ENCODE results near the gene VTN. TPM values are rescaled to one million over a fixed set of nuclear protein-coding genes. Genes with fewer than 3 reads are reported as not detected.

VTN gene
- total and polyA plus RNA-seq, 2 donors from 2014 or later, result 0.98 to 3.5 TPM

- H3K4me1 ChIP-seq (ENCODE audit: control insufficient read depth in 2 of 3, insufficient read depth in 2 of 3, low read depth in 1 of 3, low read length in 3 of 3), result no peaks in the 10 kb centered on the region
- intact Hi-C loops (cut with DNase I), result no loop called here
- no peak overlapping the region for H3K4me3 ChIP-seq (ENCODE audit: low read length in 3 of 3)
- TF ChIP-seq, protein P1, sequence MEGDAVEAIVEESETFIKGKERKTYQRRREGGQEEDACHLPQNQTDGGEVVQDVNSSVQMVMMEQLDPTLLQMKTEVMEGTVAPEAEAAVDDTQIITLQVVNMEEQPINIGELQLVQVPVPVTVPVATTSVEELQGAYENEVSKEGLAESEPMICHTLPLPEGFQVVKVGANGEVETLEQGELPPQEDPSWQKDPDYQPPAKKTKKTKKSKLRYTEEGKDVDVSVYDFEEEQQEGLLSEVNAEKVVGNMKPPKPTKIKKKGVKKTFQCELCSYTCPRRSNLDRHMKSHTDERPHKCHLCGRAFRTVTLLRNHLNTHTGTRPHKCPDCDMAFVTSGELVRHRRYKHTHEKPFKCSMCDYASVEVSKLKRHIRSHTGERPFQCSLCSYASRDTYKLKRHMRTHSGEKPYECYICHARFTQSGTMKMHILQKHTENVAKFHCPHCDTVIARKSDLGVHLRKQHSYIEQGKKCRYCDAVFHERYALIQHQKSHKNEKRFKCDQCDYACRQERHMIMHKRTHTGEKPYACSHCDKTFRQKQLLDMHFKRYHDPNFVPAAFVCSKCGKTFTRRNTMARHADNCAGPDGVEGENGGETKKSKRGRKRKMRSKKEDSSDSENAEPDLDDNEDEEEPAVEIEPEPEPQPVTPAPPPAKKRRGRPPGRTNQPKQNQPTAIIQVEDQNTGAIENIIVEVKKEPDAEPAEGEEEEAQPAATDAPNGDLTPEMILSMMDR (IDR thresholded peaks at IDR 0.05; ENCODE audit: borderline replicate concordance, extremely low read depth, insufficient read depth), result no peak
- H3K27me3 ChIP-seq (ENCODE audit: control insufficient read depth, insufficient read depth, low read length), result no peaks in the 10 kb centered on the region
- H3K36me3 ChIP-seq (ENCODE audit: control insufficient read depth in 2 of 3, insufficient read depth in 3 of 3, low read length in 3 of 3), result peaks cover 11 to 34% (median 14%) of the 10 kb centered on the region in 3 donors
- no peak overlapping the region for H3K27ac ChIP-seq (ENCODE audit: low read depth in 2 of 2, low read length in 2 of 2)
- no peaks in the 10 kb centered on the region for H3K9me3 ChIP-seq (ENCODE audit: control insufficient read depth in 2 of 3, insufficient read depth in 1 of 3, low read length in 3 of 3)
- FAIRE-seq, result no peak
- DNase-seq, result no peak
- H3K9ac ChIP-seq (ENCODE audit: low read length in 3 of 3), result no peak overlapping the region
Observed at GRCh38 chr17:28327031-28327607, 43.0 kb downstream of the VTN start.

DNA sequence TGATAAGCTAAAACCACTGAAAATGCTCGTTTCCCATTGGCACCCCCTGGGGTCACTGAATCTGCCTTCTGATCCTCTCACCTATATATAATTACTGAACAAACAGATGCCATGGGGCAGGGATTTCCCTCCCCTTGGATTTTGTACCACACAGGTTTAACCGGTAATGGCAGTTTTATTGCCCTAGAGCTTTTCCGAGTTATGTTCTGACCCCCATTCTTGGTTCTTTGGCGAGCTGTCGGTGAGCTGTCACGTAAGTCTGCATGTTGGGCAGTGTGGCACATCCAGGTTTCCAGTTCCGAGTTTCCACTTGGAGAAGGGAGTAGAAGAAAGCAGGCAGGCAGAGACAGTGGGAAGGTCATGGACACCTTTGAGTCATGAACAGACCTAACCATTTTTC is 44.0 kb downstream of the VTN start:
- Histone ChIP-seq H3K4me3 (ENCODE audit: low read length in 3 of 3) (no peak overlapping the region), H3K4me1 (ENCODE audit: control insufficient read depth in 2 of 3, insufficient read depth in 2 of 3, low read depth in 1 of 3, low read length in 3 of 3) (no peaks in the 10 kb centered on the region), H3K27me3 (ENCODE audit: control insufficient read depth, insufficient read depth, low read length) (no peaks in the 10 kb centered on the region), H3K9me3 (ENCODE audit: control insufficient read depth in 2 of 3, insufficient read depth in 1 of 3, low read length in 3 of 3) (no peaks in the 10 kb centered on the region), H3K36me3 (ENCODE audit: control insufficient read depth in 2 of 3, insufficient read depth in 3 of 3, low read length in 3 of 3) (peaks cover 10 to 28% (median 11%) of the 10 kb centered on the region in 3 donors), H3K9ac (ENCODE audit: low read length in 3 of 3) (no peak overlapping the region), H3K27ac (ENCODE audit: low read depth in 2 of 2, low read length in 2 of 2) (no peak overlapping the region)
- TF ChIP-seq, protein P1 (IDR thresholded peaks at IDR 0.05; ENCODE audit: borderline replicate concordance, extremely low read depth, insufficient read depth), result no peak
- intact Hi-C loops (cut with DNase I), result no loop called here
- FAIRE-seq (no peak), DNase-seq (no peak)

DNA sequence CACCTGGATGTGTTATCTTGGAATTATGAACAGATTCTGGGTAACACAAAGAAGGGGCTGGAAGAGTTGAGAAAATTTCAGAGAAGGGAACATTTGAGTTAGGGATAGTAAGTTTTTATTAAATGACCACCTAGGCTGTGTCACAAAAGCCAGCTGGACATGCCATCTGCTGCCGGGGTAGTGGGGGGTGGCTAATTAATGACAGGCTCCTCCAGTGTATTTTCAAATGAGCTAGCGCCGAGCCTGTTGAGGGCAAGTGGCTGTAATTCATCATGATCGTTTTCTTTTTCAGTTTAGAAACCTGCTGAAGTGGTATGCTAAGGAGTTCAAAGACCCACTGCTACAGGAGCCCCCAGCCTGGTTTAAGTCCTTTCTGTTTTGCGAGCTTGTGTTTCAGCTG is 44.9 kb downstream of the VTN start:
- DNase-seq (peak in 1 of 5 donors; percentile 31), FAIRE-seq (no peak)
- no peak overlapping the region for H3K9ac ChIP-seq (ENCODE audit: low read length in 3 of 3)
- H3K9me3 ChIP-seq (ENCODE audit: control insufficient read depth in 2 of 3, insufficient read depth in 1 of 3, low read length in 3 of 3), result no peaks in the 10 kb centered on the region
- peaks cover 4 to 24% (median 11%) of the 10 kb centered on the region in 3 donors for H3K36me3 ChIP-seq (ENCODE audit: control insufficient read depth in 2 of 3, insufficient read depth in 3 of 3, low read length in 3 of 3)
- H3K27me3 ChIP-seq (ENCODE audit: control insufficient read depth, insufficient read depth, low read length), result no peaks in the 10 kb centered on the region
- no peaks in the 10 kb centered on the region for H3K4me1 ChIP-seq (ENCODE audit: control insufficient read depth in 2 of 3, insufficient read depth in 2 of 3, low read depth in 1 of 3, low read length in 3 of 3)
- TF ChIP-seq, protein P1 (IDR thresholded peaks at IDR 0.05; ENCODE audit: borderline replicate concordance, extremely low read depth, insufficient read depth), result no peak
- no peak overlapping the region for H3K4me3 ChIP-seq (ENCODE audit: low read length in 3 of 3)
- no peak overlapping the region for H3K27ac ChIP-seq (ENCODE audit: low read depth in 2 of 2, low read length in 2 of 2)
- intact Hi-C loops (cut with DNase I), result no loop called here

DNA sequence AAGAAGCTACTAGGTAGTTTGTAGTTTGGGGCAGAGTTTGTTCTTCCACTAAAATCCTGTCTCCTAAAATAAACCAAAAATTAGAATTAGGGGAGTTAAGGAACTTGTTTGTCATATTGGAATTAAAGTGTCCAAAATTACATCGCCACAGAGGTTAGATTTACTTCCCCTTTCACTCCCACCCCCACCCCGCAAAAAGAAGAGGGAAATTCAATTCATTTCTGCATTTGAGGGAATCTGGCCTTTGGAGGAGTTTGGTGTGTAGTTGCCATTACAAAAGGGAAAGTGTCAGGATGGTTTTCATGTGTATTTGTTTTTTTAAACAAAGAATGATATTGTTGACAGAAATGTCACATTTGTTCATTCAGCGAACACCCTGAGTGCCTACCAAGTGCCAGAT is 45.3 kb downstream of the VTN start:
- DNase-seq, result no peak
- intact Hi-C loops (cut with DNase I), result no loop called here
- no peak overlapping the region for H3K4me3 ChIP-seq (ENCODE audit: low read length in 3 of 3)
- no peak overlapping the region for H3K27ac ChIP-seq (ENCODE audit: low read depth in 2 of 2, low read length in 2 of 2)
- H3K4me1 ChIP-seq (ENCODE audit: control insufficient read depth in 2 of 3, insufficient read depth in 2 of 3, low read depth in 1 of 3, low read length in 3 of 3), result peaks cover 0 to 3% (median under 1%) of the 10 kb centered on the region in 3 donors
- H3K27me3 ChIP-seq (ENCODE audit: control insufficient read depth, insufficient read depth, low read length), result no peaks in the 10 kb centered on the region
- H3K9ac ChIP-seq (ENCODE audit: low read length in 3 of 3), result no peak overlapping the region
- H3K36me3 ChIP-seq (ENCODE audit: control insufficient read depth in 2 of 3, insufficient read depth in 3 of 3, low read length in 3 of 3), result peaks cover 4 to 24% (median 11%) of the 10 kb centered on the region in 3 donors
- TF ChIP-seq, protein P1 (IDR thresholded peaks at IDR 0.05; ENCODE audit: borderline replicate concordance, extremely low read depth, insufficient read depth), result no peak
- no peaks in the 10 kb centered on the region for H3K9me3 ChIP-seq (ENCODE audit: control insufficient read depth in 2 of 3, insufficient read depth in 1 of 3, low read length in 3 of 3)
- no peak for FAIRE-seq
